Measurements from ENCODE around the gene CNOT6.

DNA sequence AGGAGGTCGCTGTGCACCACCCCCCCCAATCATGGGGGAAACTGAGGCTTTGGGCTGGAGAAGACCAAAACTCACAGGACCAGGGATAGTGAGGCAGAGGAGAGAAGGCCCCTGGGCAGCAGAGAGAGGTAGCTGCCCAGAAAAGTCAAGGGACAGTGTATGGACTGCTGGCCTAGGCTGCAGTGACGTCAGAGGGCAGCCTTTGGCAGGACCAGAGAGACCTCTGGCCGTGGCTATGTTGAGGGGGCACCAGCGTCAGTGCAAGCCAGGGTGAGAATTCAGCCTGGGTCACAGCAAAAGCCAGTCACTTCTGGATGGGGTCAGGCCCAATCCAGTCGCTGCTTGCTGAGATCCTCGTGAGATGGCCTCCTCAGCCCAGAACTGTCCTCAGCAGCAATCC is 128.7 kb downstream of the CNOT6 start:
- TF ChIP-seq POLR2A (IDR thresholded peaks at IDR 0.05), result no peak
- TF ChIP-seq, protein P1, sequence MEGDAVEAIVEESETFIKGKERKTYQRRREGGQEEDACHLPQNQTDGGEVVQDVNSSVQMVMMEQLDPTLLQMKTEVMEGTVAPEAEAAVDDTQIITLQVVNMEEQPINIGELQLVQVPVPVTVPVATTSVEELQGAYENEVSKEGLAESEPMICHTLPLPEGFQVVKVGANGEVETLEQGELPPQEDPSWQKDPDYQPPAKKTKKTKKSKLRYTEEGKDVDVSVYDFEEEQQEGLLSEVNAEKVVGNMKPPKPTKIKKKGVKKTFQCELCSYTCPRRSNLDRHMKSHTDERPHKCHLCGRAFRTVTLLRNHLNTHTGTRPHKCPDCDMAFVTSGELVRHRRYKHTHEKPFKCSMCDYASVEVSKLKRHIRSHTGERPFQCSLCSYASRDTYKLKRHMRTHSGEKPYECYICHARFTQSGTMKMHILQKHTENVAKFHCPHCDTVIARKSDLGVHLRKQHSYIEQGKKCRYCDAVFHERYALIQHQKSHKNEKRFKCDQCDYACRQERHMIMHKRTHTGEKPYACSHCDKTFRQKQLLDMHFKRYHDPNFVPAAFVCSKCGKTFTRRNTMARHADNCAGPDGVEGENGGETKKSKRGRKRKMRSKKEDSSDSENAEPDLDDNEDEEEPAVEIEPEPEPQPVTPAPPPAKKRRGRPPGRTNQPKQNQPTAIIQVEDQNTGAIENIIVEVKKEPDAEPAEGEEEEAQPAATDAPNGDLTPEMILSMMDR (IDR thresholded peaks at IDR 0.05), result no peak

All from thyroid gland (tissue), 4 donors.